IPS-NIHi7 (cell line): ENCODE data around the gene SALL4.
"Not testable (repeated sequence)": the region's sequence is repeated elsewhere in the genome, so short reads cannot be mapped to it uniquely, and the experiment has no call there.

Experiments used
- DNase-seq: peaks from one replicate; pipeline ENCODE4 v3.0.0; 2012; ENCODE audit warnings: mixed read lengths; ENCODE audit errors: extremely low spot score

The SALL4 gene

GRCh38 chr20:51802170-51802751 lies at the start of gene SALL4:
Gene SALL4 (minus strand): TSS chr20:51802521. CDS start chr20:51802408, 113 bp downstream.
- peak; percentile 97 for DNase-seq

- no peak for DNase-seq
These were observed 46.0 kb upstream of the SALL4 start for GRCh38 chr20:51848346-51848745.

- DNase-seq: no peak
These were observed 38.5 kb upstream of the SALL4 start for GRCh38 chr20:51840865-51841264.

- DNase-seq: no peak
These were observed 35.6 kb upstream of the SALL4 start for GRCh38 chr20:51837876-51838420.

GRCh38 chr20:51837436-51837835 lies 35.1 kb upstream of the SALL4 start:
- DNase-seq: no peak

GRCh38 chr20:51833326-51833725 lies 31.0 kb upstream of the SALL4 start:
- DNase-seq: no peak

- DNase-seq: no peak
These were observed 30.0 kb upstream of the SALL4 start for GRCh38 chr20:51832276-51832675.

GRCh38 chr20:51831866-51832265 lies 29.5 kb upstream of the SALL4 start:
- DNase-seq: no peak

GRCh38 chr20:51830538-51830937 lies 28.2 kb upstream of the SALL4 start:
- DNase-seq: no peak

- DNase-seq: peak; percentile 70
These were observed 26.4 kb upstream of the SALL4 start for GRCh38 chr20:51828762-51829161.

- DNase-seq: no peak
These were observed 24.1 kb upstream of the SALL4 start for GRCh38 chr20:51826372-51826771.

GRCh38 chr20:51818479-51819008 lies 16.2 kb upstream of the SALL4 start:
- DNase-seq: no peak

- not testable (repeated sequence) for DNase-seq
These were observed 14.5 kb upstream of the SALL4 start for GRCh38 chr20:51816856-51817255.

- no peak for DNase-seq
These were observed 13.2 kb upstream of the SALL4 start for GRCh38 chr20:51815383-51816076.

- DNase-seq: no peak
These were observed 10.5 kb upstream of the SALL4 start for GRCh38 chr20:51812861-51813260.

- no peak for DNase-seq
These were observed 9.3 kb upstream of the SALL4 start for GRCh38 chr20:51811514-51812128.

GRCh38 chr20:51811042-51811355 lies 8.7 kb upstream of the SALL4 start:
- DNase-seq: no peak

GRCh38 chr20:51810155-51811041 lies 8.1 kb upstream of the SALL4 start:
- no peak for DNase-seq

- DNase-seq: no peak
These were observed 5.5 kb upstream of the SALL4 start for GRCh38 chr20:51807720-51808250.

GRCh38 chr20:51804754-51805153 lies 2.4 kb upstream of the SALL4 start:
- DNase-seq: no peak

- no peak for DNase-seq
These were observed 980 bp upstream of the SALL4 start for GRCh38 chr20:51803148-51803854.
